Measurements from ENCODE around the gene PDE1A.

Gene PDE1A

DNA sequence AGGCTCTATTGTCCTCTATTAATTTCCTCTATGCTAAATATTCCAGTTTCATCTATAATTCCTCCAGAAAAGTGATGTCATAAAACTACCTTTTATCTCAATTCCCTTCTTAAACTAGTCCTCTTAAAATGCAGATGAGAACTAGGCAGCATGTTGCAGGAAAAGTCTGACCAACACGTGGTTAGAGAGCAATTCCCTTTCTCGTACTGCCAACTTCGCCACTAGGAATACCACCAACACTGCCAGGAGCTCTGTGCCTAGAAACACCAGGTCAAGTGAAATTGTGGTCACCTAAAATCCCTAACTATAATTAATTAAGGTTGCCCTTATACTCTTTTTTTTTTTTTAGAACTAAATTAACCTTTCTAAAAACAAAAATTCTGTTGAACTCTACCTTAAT, 313.5 kb downstream of the PDE1A start:
- no peak for DNase-seq

DNA sequence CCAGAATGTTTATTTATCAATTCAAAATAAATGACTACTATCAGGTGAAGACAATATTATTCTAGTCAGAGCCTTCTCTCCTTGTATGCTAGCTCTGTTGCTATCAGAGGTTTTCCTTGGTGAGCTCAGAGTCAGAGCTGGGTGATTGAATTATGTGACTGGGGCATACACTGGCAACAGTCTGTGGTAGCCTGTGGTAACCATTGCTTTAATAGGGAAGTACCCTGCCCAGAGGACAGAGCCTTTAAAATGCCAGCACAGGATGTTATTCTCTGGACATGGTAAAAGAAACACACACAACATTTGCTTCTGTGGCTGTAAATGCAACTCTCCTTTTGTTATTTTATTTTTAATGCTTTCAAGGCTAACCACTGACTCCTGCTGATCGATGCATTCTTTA, 316.5 kb downstream of the PDE1A start:
- DNase-seq: no peak

GRCh38 chr2:182103526-182103925, 323.3 kb downstream of the PDE1A start:
- DNase-seq: no peak

DNA sequence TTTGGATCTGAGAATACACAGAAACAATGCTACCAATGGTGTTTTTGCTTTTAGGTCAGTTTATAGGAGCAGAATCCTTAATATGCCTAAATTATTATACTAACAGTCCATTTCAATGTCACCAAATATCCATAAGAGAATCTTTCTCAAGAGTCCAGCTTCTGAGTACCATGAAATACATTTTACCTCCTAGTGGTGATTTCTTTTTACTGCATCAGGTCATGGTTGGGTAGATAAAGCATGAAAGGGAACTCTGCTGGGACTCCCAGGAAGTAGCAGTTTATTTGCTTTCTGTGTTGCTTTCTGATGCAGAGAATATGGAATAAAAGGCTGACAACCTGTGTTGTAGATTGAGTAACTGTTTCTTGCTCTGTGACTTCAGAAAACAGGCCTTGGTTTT, 325.6 kb downstream of the PDE1A start:
- DNase-seq: no peak

DNA sequence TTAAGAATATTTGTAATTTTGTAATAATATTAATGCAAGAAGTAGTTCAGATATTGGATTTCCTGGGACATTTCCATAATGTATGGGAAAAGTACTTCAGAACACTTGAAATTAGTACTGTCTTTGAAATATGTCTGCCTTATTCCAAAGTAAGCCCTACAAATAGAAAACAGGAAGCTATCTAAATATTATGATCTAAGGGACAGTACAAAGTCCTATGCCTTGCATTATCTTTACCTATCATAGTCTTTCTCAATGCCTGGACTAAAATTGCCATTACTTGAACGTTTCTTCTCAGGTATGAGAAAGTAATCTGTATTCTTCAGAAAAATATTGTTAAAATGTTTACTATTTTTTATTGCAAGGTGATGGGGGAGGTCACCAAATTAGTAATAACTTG, 328.2 kb downstream of the PDE1A start:
- DNase-seq: no peak

- no peak for DNase-seq
Observed at GRCh38 chr2:182097571-182098164, 329.2 kb downstream of the PDE1A start.

DNA sequence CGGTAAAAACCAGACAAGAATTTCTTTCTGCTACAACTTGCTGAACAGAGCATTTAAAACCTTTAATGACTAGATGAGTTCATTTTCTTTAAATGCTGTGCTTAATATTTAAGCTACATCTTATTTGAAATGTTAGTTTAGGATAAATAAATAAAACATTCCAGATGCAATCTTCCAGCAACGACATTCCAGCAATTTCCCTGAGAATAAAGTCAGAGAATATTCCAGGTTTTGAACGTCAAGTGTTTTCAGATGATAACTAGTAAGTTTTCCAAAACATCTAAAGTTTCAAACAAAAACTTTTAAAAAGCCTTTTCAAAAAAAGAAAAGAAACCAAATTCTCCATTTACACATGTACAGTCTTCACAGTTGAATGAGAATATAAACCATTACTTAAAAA, 336.4 kb downstream of the PDE1A start:
- DNase-seq: no peak

Data from activated CD4-positive, CD25-positive, alpha-beta regulatory T cell (primary cell).